ENCODE measurements around the gene KRTAP10-9. TPM values are rescaled to one million over a fixed set of nuclear protein-coding genes. Genes with fewer than 3 reads are reported as not detected.

KRTAP10-9 gene
- polyA plus RNA-seq, 4 donors, result not detected

- H3K4me1 ChIP-seq (ENCODE audit: control insufficient read depth in 3 of 3, insufficient read depth in 2 of 3, low read depth in 1 of 3, low read length in 2 of 3), result no peaks in the 10 kb centered on the region
Observed at GRCh38 chr21:44667612-44668011, 40.7 kb downstream of the KRTAP10-9 start.

DNA sequence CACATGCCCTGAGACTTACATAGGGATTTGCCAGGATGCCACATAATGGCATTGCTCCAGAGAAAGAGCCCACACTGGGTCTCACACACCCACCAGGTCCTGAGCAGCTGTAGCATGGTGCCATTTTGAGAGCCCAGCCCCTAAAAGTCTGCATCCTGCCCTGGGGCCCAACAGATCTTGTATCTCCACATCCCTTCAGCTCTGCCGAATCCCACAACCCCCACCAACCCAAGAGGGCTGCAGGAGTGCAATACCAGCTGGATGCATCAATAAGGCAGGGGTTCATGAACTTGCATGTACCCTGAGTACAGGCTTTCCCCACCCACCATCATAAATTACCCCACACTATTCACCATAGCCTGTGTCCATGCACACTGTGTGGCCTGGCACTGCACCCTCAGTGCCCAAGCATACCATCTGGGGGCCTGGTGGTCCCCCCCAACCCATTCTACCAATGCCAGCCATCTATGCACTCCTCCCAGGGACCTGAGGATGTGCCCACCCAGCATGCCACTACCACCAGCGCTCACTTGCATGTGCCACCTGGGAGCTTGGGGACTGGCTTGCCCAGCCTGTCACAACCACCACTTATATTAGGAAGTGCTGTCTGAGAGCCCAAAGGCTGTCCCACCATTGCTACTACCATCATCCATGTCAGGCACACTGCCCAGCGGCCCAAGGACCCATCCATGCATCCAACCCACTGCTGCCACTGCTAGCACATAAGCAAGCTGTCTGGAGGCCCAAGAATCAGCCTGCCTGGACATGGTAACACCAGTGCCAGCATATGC, 43.9 kb downstream of the KRTAP10-9 start:
- WGBS, 3 donors, result 61 to 70% (median 70%) methylated on average over 3 of the region's 3 CpGs
- Histone ChIP-seq H3K27ac (ENCODE audit: low read depth in 1 of 3, low read length in 2 of 3) (no peak overlapping the region), H3K9me3 (ENCODE audit: control insufficient read depth in 2 of 2, insufficient read depth in 1 of 2, low read depth in 1 of 2, low read length in 1 of 2) (peaks cover 0 to 25% of the 10 kb centered on the region in 2 donors), H3K4me3 (ENCODE audit: low read depth in 1 of 3, low read length in 3 of 3) (no peak overlapping the region), H3K27me3 (ENCODE audit: control insufficient read depth in 3 of 3, insufficient read depth in 3 of 3, low read length in 3 of 3) (peaks cover 0 to 3% (median under 1%) of the 10 kb centered on the region in 3 donors), H3K36me3 (ENCODE audit: control insufficient read depth in 3 of 3, insufficient read depth in 2 of 3, low read depth in 1 of 3, low read length in 3 of 3) (no peaks in the 10 kb centered on the region), H3K4me1 (ENCODE audit: control insufficient read depth in 3 of 3, insufficient read depth in 2 of 3, low read depth in 1 of 3, low read length in 2 of 3) (no peaks in the 10 kb centered on the region)
- no peak for FAIRE-seq
- DNase-seq, result no peak

More at GRCh38 chr21:44667612-44668011, 40.7 kb downstream of the KRTAP10-9 start:
- peaks cover 0 to 23% of the 10 kb centered on the region in 2 donors for H3K9me3 ChIP-seq (ENCODE audit: control insufficient read depth in 2 of 2, insufficient read depth in 1 of 2, low read depth in 1 of 2, low read length in 1 of 2)
- FAIRE-seq (no peak), DNase-seq (no peak)
- 43 to 70% (median 69%) methylated on average over 1 of the region's 1 CpG for WGBS, 3 donors
- peaks cover 0 to 4% (median 0%) of the 10 kb centered on the region in 3 donors for H3K27me3 ChIP-seq (ENCODE audit: control insufficient read depth in 3 of 3, insufficient read depth in 3 of 3, low read length in 3 of 3)
- H3K4me3 ChIP-seq (ENCODE audit: low read depth in 1 of 3, low read length in 3 of 3), result no peak overlapping the region
- H3K36me3 ChIP-seq (ENCODE audit: control insufficient read depth in 3 of 3, insufficient read depth in 2 of 3, low read depth in 1 of 3, low read length in 3 of 3), result no peaks in the 10 kb centered on the region
- no peak overlapping the region for H3K27ac ChIP-seq (ENCODE audit: low read depth in 1 of 3, low read length in 2 of 3)

DNA sequence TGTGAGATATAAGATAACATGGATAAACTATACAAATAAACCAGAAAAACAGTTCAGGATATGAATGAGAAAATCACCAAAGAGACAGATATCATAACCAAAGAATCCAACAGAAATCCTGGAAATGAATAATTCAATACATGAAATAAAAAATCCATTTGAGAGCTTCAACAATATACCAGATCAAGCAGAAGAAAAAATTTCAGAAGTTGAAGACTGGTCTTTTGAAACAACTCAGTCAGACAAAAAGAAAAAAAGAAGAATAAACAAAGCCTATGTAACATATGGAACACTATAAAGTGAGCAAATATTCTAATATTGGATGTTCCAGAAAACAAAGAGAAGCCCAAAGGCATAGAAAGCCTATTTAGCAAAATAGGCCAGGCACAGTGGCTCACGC, 45.0 kb downstream of the KRTAP10-9 start:
- Histone ChIP-seq H3K27ac (ENCODE audit: low read depth in 1 of 3, low read length in 2 of 3) (no peak overlapping the region), H3K4me1 (ENCODE audit: control insufficient read depth in 3 of 3, insufficient read depth in 2 of 3, low read depth in 1 of 3, low read length in 2 of 3) (no peaks in the 10 kb centered on the region), H3K9me3 (ENCODE audit: control insufficient read depth in 2 of 2, insufficient read depth in 1 of 2, low read depth in 1 of 2, low read length in 1 of 2) (peaks cover 0 to 25% of the 10 kb centered on the region in 2 donors), H3K4me3 (ENCODE audit: low read depth in 1 of 3, low read length in 3 of 3) (no peak overlapping the region), H3K27me3 (ENCODE audit: control insufficient read depth in 3 of 3, insufficient read depth in 3 of 3, low read length in 3 of 3) (peaks cover 0 to 3% (median 2%) of the 10 kb centered on the region in 3 donors), H3K36me3 (ENCODE audit: control insufficient read depth in 3 of 3, insufficient read depth in 2 of 3, low read depth in 1 of 3, low read length in 3 of 3) (no peaks in the 10 kb centered on the region)
- 95 to 100% (median 100%) methylated on average over 1 of the region's 1 CpG for WGBS, 3 donors
- FAIRE-seq (no peak), DNase-seq (no peak)

DNA sequence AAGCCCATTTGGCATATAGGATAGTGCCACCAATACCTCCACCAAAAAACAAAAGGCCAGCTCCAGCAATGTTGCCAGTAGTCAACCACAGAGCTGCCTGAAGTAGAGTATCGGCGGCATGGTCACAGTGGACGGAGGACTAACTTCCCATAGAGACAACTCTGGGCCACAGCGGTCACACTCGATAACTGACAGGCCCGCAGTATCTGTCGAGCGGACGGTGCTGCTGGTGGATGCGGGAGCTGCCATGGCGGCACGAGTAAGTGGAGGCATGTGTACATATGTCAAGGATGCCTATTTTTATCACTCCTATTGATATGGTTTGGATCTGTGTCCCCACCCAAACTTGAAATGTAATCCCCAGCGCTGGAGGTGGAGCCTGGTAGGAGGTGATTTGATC, 51.0 kb downstream of the KRTAP10-9 start:
- DNase-seq, result no peak
- H3K36me3 ChIP-seq (ENCODE audit: control insufficient read depth in 3 of 3, insufficient read depth in 2 of 3, low read depth in 1 of 3, low read length in 3 of 3), result no peaks in the 10 kb centered on the region
- no peak for FAIRE-seq
- H3K27ac ChIP-seq (ENCODE audit: low read depth in 1 of 3, low read length in 2 of 3), result no peak overlapping the region
- H3K4me1 ChIP-seq (ENCODE audit: control insufficient read depth in 3 of 3, insufficient read depth in 2 of 3, low read depth in 1 of 3, low read length in 2 of 3), result no peaks in the 10 kb centered on the region
- no peaks in the 10 kb centered on the region for H3K9me3 ChIP-seq (ENCODE audit: control insufficient read depth in 2 of 2, insufficient read depth in 1 of 2, low read depth in 1 of 2, low read length in 1 of 2)
- peaks cover 0 to 3% (median 0%) of the 10 kb centered on the region in 3 donors for H3K27me3 ChIP-seq (ENCODE audit: control insufficient read depth in 3 of 3, insufficient read depth in 3 of 3, low read length in 3 of 3)
- no peak overlapping the region for H3K4me3 ChIP-seq (ENCODE audit: low read depth in 1 of 3, low read length in 3 of 3)
- 90 to 95% (median 91%) methylated on average over 13 of the region's 13 CpGs for WGBS, 3 donors

Other genes with a start within 250 kb of the KRTAP10-9 start
- gene LRRC3, start 171.6 kb upstream of the KRTAP10-9 start, polyA plus RNA-seq, result 10 to 100 TPM in 1 of 4 donors, 1 to 10 TPM in 1, under 1 TPM in 2; 0.22 to 17.3 (median 1.3) TPM
- gene KRTAP10-1, start 86.9 kb upstream of the KRTAP10-9 start, polyA plus RNA-seq, result not detected
- gene KRTAP10-2, start 75.6 kb upstream of the KRTAP10-9 start, polyA plus RNA-seq, result not detected
- not detected for gene KRTAP10-3, start 68.3 kb upstream of the KRTAP10-9 start, polyA plus RNA-seq
- not detected for gene KRTAP10-4, start 53.4 kb upstream of the KRTAP10-9 start, polyA plus RNA-seq
- gene KRTAP10-5, start 46.5 kb upstream of the KRTAP10-9 start, polyA plus RNA-seq, result not detected
- gene KRTAP10-6, start 34.6 kb upstream of the KRTAP10-9 start, polyA plus RNA-seq, result not detected
- gene KRTAP10-7, start 26.5 kb upstream of the KRTAP10-9 start, polyA plus RNA-seq, result not detected
- not detected for gene KRTAP10-8, start 15.0 kb upstream of the KRTAP10-9 start, polyA plus RNA-seq
- gene KRTAP10-10, start 10.3 kb downstream of the KRTAP10-9 start, polyA plus RNA-seq, result not detected
- gene KRTAP10-11, start 19.3 kb downstream of the KRTAP10-9 start, polyA plus RNA-seq, result not detected
- gene KRTAP12-4, start 27.6 kb downstream of the KRTAP10-9 start, polyA plus RNA-seq, result not detected
- not detected for gene KRTAP12-3, start 30.8 kb downstream of the KRTAP10-9 start, polyA plus RNA-seq
- gene KRTAP12-2, start 39.8 kb downstream of the KRTAP10-9 start, polyA plus RNA-seq, result not detected
- gene KRTAP12-1, start 55.1 kb downstream of the KRTAP10-9 start, polyA plus RNA-seq, result under 1 TPM in 1 of 4 donors, not detected in 3; 0.09 TPM
- not detected for gene KRTAP10-12, start 70.1 kb downstream of the KRTAP10-9 start, polyA plus RNA-seq
- gene TSPEAR, start 84.5 kb downstream of the KRTAP10-9 start, polyA plus RNA-seq, result under 1 TPM in 3 of 4 donors, not detected in 1; 0.09 to 0.53 (median 0.27) TPM
- gene UBE2G2, start 174.7 kb downstream of the KRTAP10-9 start, polyA plus RNA-seq, result 10 to 100 TPM; 30.0 to 75.4 (median 38.7) TPM
- gene SUMO3, start 191.0 kb downstream of the KRTAP10-9 start, polyA plus RNA-seq, result 100 to 1,000 TPM in 1 of 4 donors, 10 to 100 TPM in 3; 70.8 to 105 (median 77.3) TPM
- gene PTTG1IP, start 246.6 kb downstream of the KRTAP10-9 start, polyA plus RNA-seq, result 100 to 1,000 TPM; 116 to 330 (median 128) TPM